K562 (cell line): ENCODE measurements around the gene CMSS1. TPM values are rescaled to one million over a fixed set of nuclear protein-coding genes. Genes with fewer than 3 reads are reported as not detected.

ENCODE experiments used
- ATAC-seq: fragments of 200-7000 bp; cut with Tn5 transposase; 3 replicates; pipeline ENCODE4 v1.9.1; 2020; ENCODE audit warnings: moderate library complexity
- BruUV-seq: library from RNA; stranded (reverse); fragments of 400-500 nt; replicated peaks from 2 replicates; lab custom pipeline; 2021; lab: Mats Ljungman, UMichigan
- CTCF ChIA-PET: fragments of 300-600 bp; formaldehyde crosslinking; extraction: SDS; loops from one replicate; lab custom pipeline; 2021; ENCODE audit warnings: low intra/inter-chr PET ratio; lab: Yijun Ruan, JAX
- POLR2A ChIA-PET: fragments of 300-600, 350-650 bp; sonication (Branson Sonifier 250); formaldehyde crosslinking; extraction: SDS; loops from one replicate; lab custom pipeline; 2021; ENCODE audit warnings: antibody characterized with exemption, inconsistent platforms; lab: Yijun Ruan, JAX
- DNase-seq, 4 experiments: peaks; one replicate each; pipeline versions ENCODE4 v3.0.0 to v3.0.0-alpha.2; 2011 to 2018; ENCODE audit warnings: low spot score in 3 of 4, mixed read lengths in 3 of 4; ENCODE audit errors: extremely low read depth in 1 of 4
- FAIRE-seq: peaks from 2 replicates; lab custom pipeline; 2011; peaks lifted over from hg19 to GRCh38; lab: Jason Lieb, UNC
- H2AFZ ChIP-seq: 2 replicates; pipeline ENCODE4 v1.6.0; 2011; ENCODE audit warnings: low read depth, low read length, control low read depth, inconsistent platforms
- H3K27ac ChIP-seq: fragments of 200-600 bp; 3 replicates; pipeline ENCODE4 v1.8.0; 2011; ENCODE audit warnings: low read depth, mild to moderate bottlenecking, control low read depth, inconsistent platforms, low read length, moderate library complexity, mixed read lengths; ENCODE audit errors: extremely low read depth
- H3K27me3 ChIP-seq, 2 experiments: fragments of 300-600 bp in 1 of 2; 2 replicates in 1 of 2; 3 replicates in 1 of 2; pipeline versions ENCODE4 v1.6.0 to v1.8.0; 2011; ENCODE audit warnings: inconsistent platforms in 2 of 2, low read length in 2 of 2, mild to moderate bottlenecking in 1 of 2, mixed read lengths in 1 of 2, moderate library complexity in 1 of 2; ENCODE audit not compliant: control insufficient read depth in 2 of 2, insufficient read depth in 2 of 2
- H3K36me3 ChIP-seq: fragments of 300-600 bp; 3 replicates; pipeline ENCODE4 v1.8.0; 2011; ENCODE audit warnings: mild to moderate bottlenecking, low read length, inconsistent platforms; ENCODE audit not compliant: control insufficient read depth, insufficient read depth
- H3K4me1 ChIP-seq, 2 experiments: fragments of 200-600 bp in 1 of 2; replicated peaks in 1 of 2; 2 replicates in 1 of 2; 3 replicates in 1 of 2; pipeline versions ENCODE4 v1.5.1 to v1.8.0; 2011; ENCODE audit warnings: inconsistent platforms in 2 of 2, low read length in 2 of 2, mild to moderate bottlenecking in 1 of 2, mixed read lengths in 1 of 2, moderate library complexity in 1 of 2; ENCODE audit not compliant: control insufficient read depth in 2 of 2, insufficient read depth in 2 of 2
- H3K4me2 ChIP-seq: 2 replicates; pipeline ENCODE4 v1.6.1; 2011; ENCODE audit warnings: low read length, control low read depth, inconsistent platforms, mixed read lengths; ENCODE audit not compliant: insufficient read depth
- H3K4me3 ChIP-seq: fragments of 200-600 bp; sonication (generic), shearing (Covaris generic); 2 replicates; pipeline ENCODE4 v1.5.1; 2016; ENCODE audit warnings: control low read depth, inconsistent platforms
- H3K79me2 ChIP-seq: fragments of 200-600 bp; 3 replicates; pipeline ENCODE4 v1.8.0; 2011; ENCODE audit warnings: low read length, inconsistent platforms; ENCODE audit not compliant: control insufficient read depth, insufficient read depth
- H3K9ac ChIP-seq, 2 experiments: 2 replicates each; pipeline versions ENCODE4 v1.6.0 to v1.6.1; 2011; ENCODE audit warnings: low read depth in 2 of 2, low read length in 2 of 2, control low read depth in 1 of 2, inconsistent platforms in 1 of 2, mild to moderate bottlenecking in 1 of 2, mixed read lengths in 1 of 2; ENCODE audit not compliant: insufficient read depth in 1 of 2
- H3K9me1 ChIP-seq: one replicate; pipeline ENCODE4 v1.6.0; 2011; ENCODE audit warnings: inconsistent platforms, mild to moderate bottlenecking, low read length, moderate library complexity; ENCODE audit not compliant: control insufficient read depth, insufficient read depth
- H3K9me3 ChIP-seq: replicated peaks from 2 replicates; pipeline ENCODE4 v1.5.1; 2011; ENCODE audit warnings: low read depth, low read length, inconsistent platforms; ENCODE audit not compliant: control insufficient read depth, insufficient read depth
- H4K20me1 ChIP-seq: replicated peaks from 2 replicates; pipeline ENCODE4 v1.6.1; 2011; ENCODE audit warnings: low read length, inconsistent platforms, mixed read lengths; ENCODE audit not compliant: control insufficient read depth, insufficient read depth
- CBX8 ChIP-seq: fragments of 200-600 bp; sonication (generic); IDR thresholded peaks from 2 replicates; pipeline ENCODE4 v1.6.1; 2012; ENCODE audit warnings: borderline replicate concordance, mixed run types, low read depth, mild to moderate bottlenecking, moderate library complexity, mixed read lengths, low read length, control low read depth, inconsistent platforms; ENCODE audit not compliant: poor library complexity, severe bottlenecking; ENCODE audit errors: extremely low read depth
- ILK ChIP-seq: fragments of 450-650 bp; IDR thresholded peaks from 2 replicates; pipeline ENCODE4 v1.6.1; 2016; ENCODE audit warnings: missing genetic modification characterization, low read depth, mild to moderate bottlenecking, missing compliant biosample characterization, moderate library complexity, borderline replicate concordance
- NUFIP1 ChIP-seq: fragments of 450-650 bp; IDR thresholded peaks from 2 replicates; pipeline ENCODE4 v1.6.1; 2018; ENCODE audit not compliant: partially characterized antibody
- SPI1 ChIP-seq: IDR thresholded peaks from 2 replicates; pipeline ENCODE4 v1.6.1; 2011; ENCODE audit warnings: low read depth, low read length, control low read depth, borderline replicate concordance
- ZKSCAN1 ChIP-seq: fragments of 150-350 bp; IDR thresholded peaks from 2 replicates; pipeline ENCODE4 v1.6.1; 2016; ENCODE audit warnings: low read depth, low read length
- ZNF316 ChIP-seq: fragments of 450-650 bp; IDR thresholded peaks from 2 replicates; pipeline ENCODE4 v1.6.1; 2016
- ZNF398 ChIP-seq: fragments of 250-450 bp; sonication (Bioruptor Pico); IDR thresholded peaks from 2 replicates; pipeline ENCODE4 v1.8.0; 2021; ENCODE audit warnings: moderate library complexity, mild to moderate bottlenecking, inconsistent platforms
- WGBS: fragments of 100-300 bp; shearing (Covaris generic); methylation state at CpG from one replicate; pipeline ENCODE4 v1.1.6; 2016; ENCODE audit warnings: low coverage, mixed read lengths; ENCODE audit not compliant: insufficient coverage; ENCODE audit errors: missing lambda C conversion rate; 5-methylcytosine and 5-hydroxymethylcytosine counted together
- in situ Hi-C: fragments of 300-500 bp; cut with MboI; formaldehyde crosslinking; loops from 4 replicates; pipeline ENCODE4 v1.15.0; 2018; ENCODE audit warnings: inconsistent platforms, mixed read lengths
- intact Hi-C: fragments of 100-400 bp; cut with micrococcal nuclease; formaldehyde crosslinking; loops from 2 replicates; pipeline ENCODE4 v1.14.2; 2022
- polyA plus RNA-seq, 8 experiments: library from polyadenylated mRNA; depleted of rRNA in 4 of 8; stranded (reverse) in 5 of 8; unstranded in 3 of 8; fragments of >200 nt; fragmentation: Nextera tagmentation in 2 of 8; fragmentation: Illumina TruSeq in 1 of 8; extraction: Ambion mirVana in 2 of 8; extraction: Trizol in 1 of 8; gene quantifications; 2 replicates each; pipeline versions ENCODE4 v1.2.1 to v1.2.3, GENCODE V29; 2011 to 2014; ENCODE audit warnings: inconsistent platforms in 1 of 8, missing spikeins in 1 of 8
- total RNA-seq, 7 experiments: library from RNA; depleted of rRNA in 6 of 7; stranded (reverse); fragments of >200 nt in 6 of 7; fragmentation: Illumina TruSeq in 2 of 7; extraction: Trizol in 2 of 7; gene quantifications; 2 replicates each; pipeline versions ENCODE4 v1.2.1 to v1.2.3, GENCODE V29; 2011 to 2021; ENCODE audit warnings: low replicate concordance in 1 of 7
- TF ChIP-seq, protein P1 (sequence below): fragments of 250-450 bp; sonication (Bioruptor Pico); IDR thresholded peaks from 2 replicates; pipeline ENCODE4 v1.5.0; 2021; ENCODE audit warnings: mild to moderate bottlenecking, borderline replicate concordance

Gene CMSS1
- total and polyA plus RNA-seq, 9 of the 15 experiments (the other 6 are each of a cell fraction or from before 2014, with no cell fraction given), result 46.9 to 109 (median 72.3) TPM

DNA sequence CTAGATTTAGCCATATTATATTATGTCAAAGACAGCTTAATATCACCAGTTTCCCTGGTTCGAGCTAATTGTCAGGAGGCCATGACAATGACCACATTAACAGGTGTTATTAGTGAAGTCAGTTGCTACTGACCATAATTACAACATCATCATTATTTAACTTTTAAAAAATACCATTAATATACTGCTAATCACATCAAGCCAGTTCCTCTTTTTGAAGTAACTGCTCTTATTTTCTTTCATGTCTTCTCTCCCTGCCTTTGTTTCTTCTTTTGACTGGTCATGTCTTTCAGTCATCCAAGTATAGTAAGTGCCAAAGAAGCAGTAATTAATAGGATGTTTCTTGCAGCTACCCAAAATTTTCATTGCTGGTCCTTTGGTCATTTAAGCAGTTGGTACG lies 61.6 kb downstream of the CMSS1 start:
- FAIRE-seq, result no peak
- 85% methylated on average over 2 of the region's 2 CpGs for WGBS
- BruUV-seq, result no TSS peak
- no peak for DNase-seq
- intact Hi-C loops, result no loop called here
- Histone ChIP-seq H4K20me1 (no peaks in the 10 kb centered on the region), H3K4me2 (no peak overlapping the region), H2AFZ (no peak overlapping the region)
- peak; percentile 39; the same call in 1 of the 2 replicates for TF ChIP-seq SPI1
- TF ChIP-seq ILK, result no peak
- TF ChIP-seq CBX8, result no peak
- TF ChIP-seq, protein P1, sequence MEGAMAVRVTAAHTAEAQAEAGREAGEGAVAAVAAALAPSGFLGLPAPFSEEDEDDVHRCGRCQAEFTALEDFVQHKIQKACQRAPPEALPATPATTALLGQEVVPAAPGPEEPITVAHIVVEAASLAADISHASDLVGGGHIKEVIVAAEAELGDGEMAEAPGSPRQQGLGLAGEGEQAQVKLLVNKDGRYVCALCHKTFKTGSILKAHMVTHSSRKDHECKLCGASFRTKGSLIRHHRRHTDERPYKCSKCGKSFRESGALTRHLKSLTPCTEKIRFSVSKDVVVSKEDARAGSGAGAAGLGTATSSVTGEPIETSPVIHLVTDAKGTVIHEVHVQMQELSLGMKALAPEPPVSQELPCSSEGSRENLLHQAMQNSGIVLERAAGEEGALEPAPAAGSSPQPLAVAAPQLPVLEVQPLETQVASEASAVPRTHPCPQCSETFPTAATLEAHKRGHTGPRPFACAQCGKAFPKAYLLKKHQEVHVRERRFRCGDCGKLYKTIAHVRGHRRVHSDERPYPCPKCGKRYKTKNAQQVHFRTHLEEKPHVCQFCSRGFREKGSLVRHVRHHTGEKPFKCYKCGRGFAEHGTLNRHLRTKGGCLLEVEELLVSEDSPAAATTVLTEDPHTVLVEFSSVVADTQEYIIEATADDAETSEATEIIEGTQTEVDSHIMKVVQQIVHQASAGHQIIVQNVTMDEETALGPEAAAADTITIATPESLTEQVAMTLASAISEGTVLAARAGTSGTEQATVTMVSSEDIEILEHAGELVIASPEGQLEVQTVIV (CRISPR knock-in tag), result no peak
- no peak for TF ChIP-seq NUFIP1
- TF ChIP-seq ZNF316, result 0 out of 2 replicates have a peak, but pooled peaks have one; percentile 6
- no peak for TF ChIP-seq ZKSCAN1
- no peak for TF ChIP-seq ZNF398 (CRISPR knock-in tag)
- TF ChIP-seq, all 486 proteins: peak for 2
- Histone ChIP-seq H3K4me1 (peaks cover 6 to 8% of the 10 kb centered on the region in 2 experiments; a peak in 4 of 5 replicates), H3K27me3 (no peaks in the 10 kb centered on the region), H3K9ac (no peak overlapping the region), H3K27ac (no peak overlapping the region), H3K36me3 (peaks cover 6% of the 10 kb centered on the region; the same call in 1 of the 3 replicates), H3K79me2 (peaks cover 51% of the 10 kb centered on the region), H3K4me3 (no peak overlapping the region), H3K9me3 (no peaks in the 10 kb centered on the region), H3K9me1 (no peaks in the 10 kb centered on the region)
- ATAC-seq, result no peak
- ChIA-PET POLR2A (no interaction called here), CTCF (no interaction called here)
- in situ Hi-C loops, result no loop called here
